Stimulated activated CD8-positive, alpha-beta memory T cell treated with anti-CD3 and anti-CD28 coated beads, Interleukin-15, amount 100 ng/mL, for 4 hours (primary cell): ENCODE data around the gene ANKRD62.

ENCODE experiments used
- DNase-seq, 2 donors: peaks; one replicate each; pipeline ENCODE4 v3.0.0-alpha.2; 2020; ENCODE audit warnings: low read depth in 2 of 2

The ANKRD62 gene

GRCh38 chr18:12093520-12094257 lies at the start of gene ANKRD62:
ANKRD62 (plus strand) TSS chr18:12093843; CDS start chr18:12094018, 175 bp downstream.
- DNase-seq = no peak

- no peak for DNase-seq
Measured at GRCh38 chr18:12044591-12044990, 49.1 kb upstream of the ANKRD62 start.

GRCh38 chr18:12046046-12046750 lies 47.4 kb upstream of the ANKRD62 start:
- no peak for DNase-seq

GRCh38 chr18:12046751-12047335 lies 46.8 kb upstream of the ANKRD62 start:
- no peak for DNase-seq

GRCh38 chr18:12048010-12048826 lies 45.4 kb upstream of the ANKRD62 start:
- no peak for DNase-seq

GRCh38 chr18:12048827-12049175 lies 44.8 kb upstream of the ANKRD62 start:
- DNase-seq = no peak

- no peak for DNase-seq
Measured at GRCh38 chr18:12049978-12050811, 43.4 kb upstream of the ANKRD62 start.

- DNase-seq = no peak
Measured at GRCh38 chr18:12052866-12053265, 40.8 kb upstream of the ANKRD62 start.

GRCh38 chr18:12053289-12053688 lies 40.4 kb upstream of the ANKRD62 start:
- DNase-seq = no peak

- DNase-seq = no peak
Measured at GRCh38 chr18:12056034-12056883, 37.4 kb upstream of the ANKRD62 start.

GRCh38 chr18:12056884-12057402 lies 36.7 kb upstream of the ANKRD62 start:
- no peak for DNase-seq

GRCh38 chr18:12057419-12058039 lies 36.1 kb upstream of the ANKRD62 start:
- DNase-seq = no peak

- no peak for DNase-seq
Measured at GRCh38 chr18:12059334-12060181, 34.1 kb upstream of the ANKRD62 start.

GRCh38 chr18:12060182-12060870 lies 33.3 kb upstream of the ANKRD62 start:
- no peak for DNase-seq

- no peak for DNase-seq
Measured at GRCh38 chr18:12061685-12062084, 32.0 kb upstream of the ANKRD62 start.

GRCh38 chr18:12062974-12063373 lies 30.7 kb upstream of the ANKRD62 start:
- DNase-seq = no peak

GRCh38 chr18:12064086-12064763 lies 29.4 kb upstream of the ANKRD62 start:
- DNase-seq = no peak
